H1 (cell line): Measurements from ENCODE around the gene NUDT12. TPM values are rescaled to one million over a fixed set of nuclear protein-coding genes. Genes with fewer than 3 reads are reported as not detected.

Source experiments
- CTCF ChIA-PET: fragments of 300-600 bp; sonication (Branson Sonifier 250); formaldehyde crosslinking; loops from one replicate; lab custom pipeline; 2021; ENCODE audit not compliant: partially characterized antibody; lab: Charles Lee
- POLR2A ChIA-PET: fragments of 300-600 bp; sonication (Branson Sonifier 250); formaldehyde crosslinking; loops from one replicate; lab custom pipeline; 2021; ENCODE audit warnings: inconsistent platforms; ENCODE audit not compliant: partially characterized antibody; lab: Charles Lee
- DNase-seq, 2 experiments: peaks; one replicate each; pipeline versions ENCODE4 v3.0.0 to v3.0.0-alpha.2; 2010 to 2022; ENCODE audit warnings: low spot score in 2 of 2, low read depth in 1 of 2, mixed read lengths in 1 of 2
- FAIRE-seq: peaks from 2 replicates; lab custom pipeline; 2011; peaks lifted over from hg19 to GRCh38; lab: Jason Lieb, UNC
- H2AFZ ChIP-seq: 2 replicates; pipeline ENCODE4 v1.8.1; 2012; ENCODE audit warnings: low read length, inconsistent platforms
- H2AK5ac ChIP-seq: 2 replicates; pipeline ENCODE4 v1.6.1; 2013; ENCODE audit warnings: low read depth, low read length
- H2BK120ac ChIP-seq: replicated peaks from 2 replicates; pipeline ENCODE3; 2013; ENCODE audit warnings: low read depth, low read length, inconsistent platforms
- H2BK12ac ChIP-seq: 2 replicates; pipeline ENCODE4 v1.6.1; 2013; ENCODE audit warnings: low read depth, low read length
- H2BK15ac ChIP-seq: 2 replicates; pipeline ENCODE4 v1.6.1; 2013; ENCODE audit warnings: low read length
- H2BK20ac ChIP-seq: 2 replicates; pipeline ENCODE4 v1.6.1; 2013; ENCODE audit warnings: low read length
- H2BK5ac ChIP-seq: 2 replicates; pipeline ENCODE4 v1.6.1; 2013; ENCODE audit warnings: low read depth, low read length
- H3K14ac ChIP-seq: 2 replicates; pipeline ENCODE4 v1.6.1; 2013; ENCODE audit warnings: inconsistent platforms; ENCODE audit not compliant: insufficient read length
- H3K18ac ChIP-seq: 2 replicates; pipeline ENCODE4 v1.6.1; 2013; ENCODE audit warnings: low read length; ENCODE audit errors: extremely low read depth
- H3K23ac ChIP-seq: 2 replicates; pipeline ENCODE4 v1.6.1; 2013; ENCODE audit warnings: inconsistent platforms; ENCODE audit not compliant: insufficient read length
- H3K23me2 ChIP-seq: 2 replicates; pipeline ENCODE4 v1.6.1; 2013; ENCODE audit warnings: low read depth, low read length
- H3K27ac ChIP-seq: 2 replicates; pipeline ENCODE4 v1.6.1; 2011; ENCODE audit warnings: low read depth, low read length, inconsistent platforms
- H3K27me3 ChIP-seq, 4 experiments: replicated peaks in 1 of 4; 1 replicate in 1 of 4; 2 replicates in 3 of 4; pipeline versions ENCODE4 v1.6.1 to v1.8.1; 2011 to 2013; ENCODE audit warnings: low read length in 3 of 4, mild to moderate bottlenecking in 3 of 4, inconsistent platforms in 2 of 4, mixed read lengths in 2 of 4, moderate library complexity in 1 of 4; ENCODE audit not compliant: control insufficient read depth in 3 of 4, insufficient read depth in 3 of 4; ENCODE audit errors: extremely low read depth in 1 of 4
- H3K36me3 ChIP-seq, 4 experiments: 2 replicates each; pipeline versions ENCODE4 v1.6.1 to v1.8.1; 2011 to 2013; ENCODE audit warnings: mild to moderate bottlenecking in 4 of 4, low read length in 3 of 4, moderate library complexity in 2 of 4, control low read depth in 1 of 4, inconsistent platforms in 1 of 4; ENCODE audit not compliant: insufficient read depth in 4 of 4, control insufficient read depth in 2 of 4
- H3K4ac ChIP-seq: replicated peaks from 2 replicates; pipeline ENCODE3; 2013; ENCODE audit warnings: low read length, low read depth, mixed read lengths, inconsistent platforms; ENCODE audit not compliant: insufficient read length
- H3K4me1 ChIP-seq, 4 experiments: replicated peaks in 1 of 4; 1 replicate in 1 of 4; 2 replicates in 3 of 4; pipeline versions ENCODE4 v1.6.1 to v1.8.1; 2011 to 2013; ENCODE audit warnings: low read length in 3 of 4, inconsistent platforms in 2 of 4, mixed read lengths in 1 of 4; ENCODE audit not compliant: insufficient read depth in 4 of 4, control insufficient read depth in 3 of 4
- H3K4me2 ChIP-seq, 2 experiments: 2 replicates each; pipeline versions ENCODE4 v1.6.1 to v1.8.1; 2011 to 2013; ENCODE audit warnings: low read depth in 2 of 2, low read length in 2 of 2, control low read depth in 1 of 2, inconsistent platforms in 1 of 2, mild to moderate bottlenecking in 1 of 2; ENCODE audit not compliant: insufficient read depth in 1 of 2
- H3K4me3 ChIP-seq, 4 experiments: fragments of 200-600, 300-600 bp in 1 of 4; sonication (generic), shearing (Covaris generic), sonication (Bioruptor Twin) in 1 of 4; 2 replicates each; pipeline versions ENCODE4 v1.5.1 to v1.8.1; 2011 to 2016; ENCODE audit warnings: low read length in 4 of 4, low read depth in 3 of 4, control low read depth in 2 of 4, inconsistent platforms in 2 of 4, mild to moderate bottlenecking in 2 of 4, mixed read lengths in 1 of 4, moderate library complexity in 1 of 4; ENCODE audit not compliant: insufficient read depth in 2 of 4; ENCODE audit errors: extremely low read depth in 1 of 4
- H3K56ac ChIP-seq: replicated peaks from 2 replicates; pipeline ENCODE3; 2013; ENCODE audit warnings: low read depth, mild to moderate bottlenecking, mixed read lengths, low read length, inconsistent platforms; ENCODE audit not compliant: insufficient read length
- H3K79me1 ChIP-seq: 2 replicates; pipeline ENCODE4 v1.6.1; 2013; ENCODE audit warnings: low read depth, low read length, control low read depth
- H3K79me2 ChIP-seq, 2 experiments: 2 replicates each; pipeline versions ENCODE4 v1.6.1 to v1.8.1; 2012 to 2013; ENCODE audit warnings: low read length in 2 of 2, mild to moderate bottlenecking in 2 of 2, inconsistent platforms in 1 of 2; ENCODE audit not compliant: insufficient read depth in 2 of 2, control insufficient read depth in 1 of 2
- H3K9ac ChIP-seq, 4 experiments: replicated peaks in 1 of 4; 1 replicate in 1 of 4; 2 replicates in 3 of 4; pipeline versions ENCODE4 v1.6.1 to v1.8.1; 2011 to 2013; ENCODE audit warnings: low read depth in 3 of 4, low read length in 3 of 4, control low read depth in 2 of 4, mild to moderate bottlenecking in 2 of 4, moderate library complexity in 2 of 4, inconsistent platforms in 1 of 4; ENCODE audit errors: extremely low read depth in 1 of 4
- H3K9me3 ChIP-seq, 2 experiments: 2 replicates each; pipeline versions ENCODE4 v1.6.1 to v1.8.1; 2012 to 2013; ENCODE audit warnings: mild to moderate bottlenecking in 2 of 2, moderate library complexity in 2 of 2, control low read depth in 1 of 2, inconsistent platforms in 1 of 2, low read depth in 1 of 2, low read length in 1 of 2, mixed read lengths in 1 of 2; ENCODE audit not compliant: insufficient read depth in 2 of 2
- H4K20me1 ChIP-seq, 2 experiments: replicated peaks in 1 of 2; 2 replicates each; pipeline versions ENCODE3 to v1.8.1; 2011 to 2013; ENCODE audit warnings: inconsistent platforms in 2 of 2, low read length in 2 of 2, mild to moderate bottlenecking in 1 of 2; ENCODE audit not compliant: insufficient read depth in 2 of 2, control insufficient read depth in 1 of 2
- H4K5ac ChIP-seq: 2 replicates; pipeline ENCODE4 v1.6.1; 2013; ENCODE audit warnings: low read length, low read depth, mixed read lengths, inconsistent platforms; ENCODE audit not compliant: insufficient read length
- H4K8ac ChIP-seq: 2 replicates; pipeline ENCODE4 v1.8.0; 2013; ENCODE audit warnings: mild to moderate bottlenecking, moderate library complexity, low read length, inconsistent platforms; ENCODE audit not compliant: insufficient read depth; ENCODE audit errors: extremely low read depth
- H4K91ac ChIP-seq: replicated peaks from 2 replicates; pipeline ENCODE3; 2013; ENCODE audit warnings: low read length, mixed read lengths, inconsistent platforms; ENCODE audit not compliant: insufficient read length
- CTCF ChIP-seq, 3 experiments: IDR thresholded peaks; 1 replicate in 2 of 3; 2 replicates in 1 of 3; pipeline versions ENCODE4 v1.5.1 to v1.6.1; 2011; ENCODE audit warnings: low read length in 3 of 3, mild to moderate bottlenecking in 3 of 3, inconsistent platforms in 2 of 3, low read depth in 1 of 3, moderate library complexity in 1 of 3; ENCODE audit not compliant: insufficient read depth in 1 of 3; ENCODE audit errors: control extremely low read depth in 1 of 3
- E2F6 ChIP-seq: IDR thresholded peaks from 2 replicates; pipeline ENCODE4 v1.6.1; 2012; ENCODE audit warnings: inconsistent platforms
- KDM1A ChIP-seq: fragments of 200-600, 300-600 bp; sonication (generic); IDR thresholded peaks from 2 replicates; pipeline ENCODE4 v1.7.1; 2016; ENCODE audit warnings: mild to moderate bottlenecking, low read length, borderline replicate concordance
- MAFK ChIP-seq: IDR thresholded peaks from 2 replicates; pipeline ENCODE4 v1.6.1; 2012; ENCODE audit warnings: low read depth, mild to moderate bottlenecking, improper control_type of control experiment, low read length
- NRF1 ChIP-seq: IDR thresholded peaks from 2 replicates; pipeline ENCODE4 v1.6.1; 2011; ENCODE audit warnings: mild to moderate bottlenecking, low read depth, low read length, improper control_type of control experiment
- RFX5 ChIP-seq: IDR thresholded peaks from 2 replicates; pipeline ENCODE4 v1.6.1; 2011; ENCODE audit warnings: low read depth, low read length, improper control_type of control experiment, borderline replicate concordance
- SIX5 ChIP-seq: IDR thresholded peaks from 2 replicates; pipeline ENCODE4 v1.6.1; 2011; ENCODE audit warnings: mild to moderate bottlenecking, low read depth, low read length
- TAF7 ChIP-seq: optimal IDR thresholded peaks from 2 replicates; pipeline ENCODE3; 2011; ENCODE audit warnings: low read depth, mild to moderate bottlenecking, inconsistent platforms, low read length, moderate library complexity, borderline replicate concordance
- TCF12 ChIP-seq: IDR thresholded peaks from 2 replicates; pipeline ENCODE4 v1.6.1; 2011; ENCODE audit warnings: low read depth, mild to moderate bottlenecking, low read length
- YY1 ChIP-seq: IDR thresholded peaks from 2 replicates; pipeline ENCODE4 v1.6.1; 2011; ENCODE audit warnings: low read depth, mild to moderate bottlenecking, low read length
- polyA plus RNA-seq, 7 experiments: library from polyadenylated mRNA; depleted of rRNA in 3 of 7; stranded (reverse) in 5 of 7; unstranded in 2 of 7; fragments of >200 nt in 5 of 7; fragments of 200-250 nt in 2 of 7; gene quantifications; 1 replicate in 5 of 7; 2 replicates in 1 of 7; 4 replicates in 1 of 7; pipeline versions ENCODE4 v1.2.1 to v1.2.3, GENCODE V29; 2011 to 2013; ENCODE audit warnings: missing spikeins in 2 of 7, mixed read lengths in 2 of 7
- total RNA-seq: library from RNA; stranded (reverse); fragmentation: NEBNext Ultra II Directional; extraction: Animal tissue kit (Norgen Biotek cat#: 25700); gene quantifications from 2 replicates; pipeline ENCODE4 v1.2.1, GENCODE V29; 2021

The NUDT12 gene
- total and polyA plus RNA-seq, 2 of the 8 experiments (the other 6 are each of a cell fraction or from before 2014, with no cell fraction given) = 3.6 to 12.5 TPM

- no peaks in the 10 kb centered on the region for H3K79me2 ChIP-seq
- no peaks in the 10 kb centered on the region for H4K20me1 ChIP-seq
- no peaks in the 10 kb centered on the region for H3K27me3 ChIP-seq
- H2BK20ac ChIP-seq = no peak overlapping the region
- no peak overlapping the region for H2AFZ ChIP-seq
- H3K9ac ChIP-seq = no peak overlapping the region
- no peak overlapping the region for H3K14ac ChIP-seq
- no peak overlapping the region for H2BK12ac ChIP-seq
- no peak overlapping the region for H2BK120ac ChIP-seq
- no peak overlapping the region for H2AK5ac ChIP-seq
- no peaks in the 10 kb centered on the region for H3K79me1 ChIP-seq
- TF ChIP-seq TCF12 = no peak
- TF ChIP-seq TAF7 = no peak
- TF ChIP-seq RFX5 = no peak
- TF ChIP-seq SIX5 = no peak
- no peak for TF ChIP-seq E2F6
- no peak for TF ChIP-seq KDM1A
- TF ChIP-seq NRF1 = no peak
- no peak for TF ChIP-seq MAFK
- TF ChIP-seq CTCF (IDR thresholded peaks at IDR 0.05; ENCODE audit: control extremely low read depth in 1 of 3, insufficient read depth in 1 of 3, low read depth in 1 of 3, low read length in 3 of 3) = no peak
- TF ChIP-seq YY1 = no peak
- DNase-seq (no peak), FAIRE-seq (no peak)
- no peak overlapping the region for H3K4ac ChIP-seq
- no peaks in the 10 kb centered on the region for H3K4me1 ChIP-seq
- no peaks in the 10 kb centered on the region for H3K23me2 ChIP-seq
- H3K4me3 ChIP-seq = no peak overlapping the region
- no peak overlapping the region for H3K4me2 ChIP-seq
- no peak overlapping the region for H2BK5ac ChIP-seq
- H3K27ac ChIP-seq = no peak overlapping the region
- H2BK15ac ChIP-seq = no peak overlapping the region
- ChIA-PET CTCF (no interaction called here), POLR2A (no interaction called here)
- no peak overlapping the region for H4K8ac ChIP-seq
- H3K18ac ChIP-seq = no peak overlapping the region
- H3K23ac ChIP-seq = no peak overlapping the region
- no peaks in the 10 kb centered on the region for H3K36me3 ChIP-seq
- H3K9me3 ChIP-seq = no peaks in the 10 kb centered on the region
- H4K5ac ChIP-seq = no peak overlapping the region
- H4K91ac ChIP-seq = no peak overlapping the region
- H3K56ac ChIP-seq = no peak overlapping the region
These were observed 20.1 kb downstream of the NUDT12 start for GRCh38 chr5:103542441-103542840.
